HG03520 (cell line): ENCODE measurements around the gene ZBTB7A.

Source experiments
- ATAC-seq: cut with Tn5 transposase; IDR thresholded peaks from one replicate; pipeline ENCODE4 v1.9.1; 2021; ENCODE audit warnings: mild to moderate bottlenecking, moderate library complexity; ENCODE audit not compliant: unreplicated experiment

The ZBTB7A gene

GRCh38 chr19:4069331-4069959 is 2.7 kb upstream of the ZBTB7A start:
- ATAC-seq: no peak

DNA sequence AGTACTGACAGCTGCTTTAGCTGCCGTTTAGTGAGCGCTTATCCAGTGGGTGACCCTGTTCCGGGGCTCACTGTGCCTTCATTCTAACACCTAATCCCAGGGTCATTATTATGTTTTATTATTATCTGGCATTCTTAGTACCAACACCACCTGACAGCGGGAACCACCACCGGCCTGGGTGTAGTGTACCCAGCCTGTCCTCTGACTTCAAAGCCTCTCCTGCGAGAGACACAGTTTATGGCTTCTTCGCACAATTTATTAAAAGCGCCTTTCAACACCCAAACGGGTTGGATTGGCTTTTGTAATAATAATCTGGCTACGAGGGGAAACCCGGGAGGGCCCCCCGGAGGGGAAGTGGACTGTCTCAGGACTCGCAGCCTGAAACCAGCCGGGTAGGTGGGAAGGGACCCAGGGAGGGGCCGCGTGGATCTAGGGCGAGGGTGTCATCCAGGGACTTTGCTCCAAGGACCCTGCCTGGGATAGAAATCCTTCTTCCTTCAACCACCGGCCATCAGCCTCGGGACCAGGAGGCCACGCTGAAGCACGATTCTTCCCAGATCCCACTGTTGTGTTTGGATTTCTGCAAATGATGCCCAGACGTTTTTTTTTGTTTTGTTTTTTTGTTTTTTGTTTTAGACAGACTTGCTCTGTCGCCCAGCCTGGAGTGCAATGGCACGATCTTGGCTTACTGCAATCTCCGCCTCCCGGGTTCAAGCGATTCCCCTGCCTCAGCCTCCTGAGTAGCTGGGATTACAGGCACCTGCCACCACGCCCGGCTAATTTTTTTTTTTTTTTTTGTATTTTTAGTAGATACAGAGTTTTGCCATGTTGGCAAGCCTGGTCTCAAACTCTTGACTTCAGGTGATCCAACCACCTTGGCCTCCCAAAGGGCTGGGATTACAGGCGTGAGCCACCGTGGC is 1.6 kb upstream of the ZBTB7A start:
- ATAC-seq: no peak

- ATAC-seq: no peak
These were observed 822 bp upstream of the ZBTB7A start for GRCh38 chr19:4067396-4068046.

- ATAC-seq: no peak
These were observed 508 bp downstream of the ZBTB7A start for GRCh38 chr19:4066176-4066606.

GRCh38 chr19:4065430-4066175 is 1.1 kb downstream of the ZBTB7A start:
- peak; percentile 75 for ATAC-seq

GRCh38 chr19:4064496-4065260 is 2.0 kb downstream of the ZBTB7A start:
- no peak for ATAC-seq

DNA sequence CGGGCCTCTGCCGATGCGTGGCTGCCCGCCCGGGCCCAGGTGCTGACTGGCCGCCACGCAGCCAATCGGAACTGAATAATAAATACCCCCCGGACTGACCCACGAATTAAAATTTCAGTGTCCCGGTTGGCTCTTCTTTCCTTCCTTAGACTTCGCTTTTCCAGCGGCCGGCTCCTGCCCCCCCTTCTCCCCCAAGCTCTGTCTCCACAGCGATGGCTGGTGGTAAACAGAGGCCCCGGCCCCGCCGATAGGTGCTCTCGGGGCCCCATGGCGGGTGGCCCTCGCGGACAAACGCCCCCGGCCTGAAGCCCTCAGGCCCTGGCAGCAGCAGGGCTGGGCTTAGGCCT is 2.6 kb downstream of the ZBTB7A start:
- no peak for ATAC-seq

DNA sequence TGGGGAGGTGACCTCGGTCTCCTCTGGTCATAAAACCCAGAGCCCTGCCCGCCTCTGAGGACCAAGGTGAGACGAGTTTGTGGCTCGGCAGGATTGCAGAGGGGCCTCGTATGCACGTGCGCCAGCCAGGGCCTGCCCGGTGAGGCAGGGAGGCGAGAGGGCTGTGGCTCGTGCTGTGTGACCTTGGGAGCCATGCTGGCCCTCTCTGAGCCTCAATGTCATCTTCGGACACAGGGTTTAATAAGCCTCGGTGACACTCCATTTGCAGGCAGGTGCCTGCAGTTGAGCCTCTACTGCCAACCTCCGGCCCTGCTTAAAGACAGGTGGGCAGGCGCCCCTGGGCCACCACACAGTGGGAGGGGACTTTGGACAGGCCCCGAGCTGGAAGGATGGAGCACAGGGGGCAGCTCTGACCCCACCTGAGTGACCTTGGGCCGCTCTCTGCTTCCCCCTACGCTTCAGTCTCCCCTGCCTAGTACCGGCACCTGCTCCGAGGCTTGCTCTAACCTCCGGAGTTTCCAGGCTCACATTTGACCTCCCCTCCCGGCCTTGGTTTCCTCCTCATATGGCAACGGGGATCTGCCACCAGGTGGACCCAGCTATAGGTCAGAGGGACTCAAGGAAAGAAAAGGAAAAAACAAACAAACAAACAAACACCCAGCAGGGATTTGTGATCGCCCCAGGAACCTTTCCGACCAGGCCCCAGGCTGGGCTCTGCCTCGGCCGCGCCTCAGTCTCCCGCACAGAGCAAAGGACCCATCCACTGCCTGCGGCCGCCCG is 3.1 kb downstream of the ZBTB7A start:
- no peak for ATAC-seq

- no peak for ATAC-seq
These were observed 4.0 kb downstream of the ZBTB7A start for GRCh38 chr19:4062419-4063368.

GRCh38 chr19:4061683-4062418 is 4.8 kb downstream of the ZBTB7A start:
- no peak for ATAC-seq

DNA sequence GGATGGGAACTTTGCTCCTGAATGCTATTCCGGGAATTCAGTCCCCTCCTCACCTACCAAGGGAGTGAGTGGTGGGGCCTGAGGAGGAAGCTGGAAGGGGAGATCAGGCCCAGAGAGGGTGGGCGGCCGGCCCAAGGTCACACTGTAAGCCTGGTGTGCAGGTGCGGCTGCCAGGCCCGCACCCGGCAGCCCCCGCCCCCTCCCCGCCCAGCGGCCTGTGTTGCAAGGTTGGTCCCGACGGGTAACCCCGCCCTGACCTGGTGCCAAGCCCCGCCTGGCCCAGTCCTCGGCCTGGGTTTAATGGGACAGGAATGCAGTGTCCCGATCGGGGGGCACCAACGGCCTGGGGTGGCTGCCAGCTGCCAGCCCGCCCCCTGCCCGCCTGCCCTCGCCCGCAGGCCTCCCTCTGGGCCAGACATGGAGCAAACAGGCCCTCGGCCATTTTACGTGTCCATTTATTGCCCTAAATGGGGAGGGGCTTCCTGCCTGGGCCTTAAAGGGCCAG is 5.5 kb downstream of the ZBTB7A start:
- ATAC-seq: no peak

DNA sequence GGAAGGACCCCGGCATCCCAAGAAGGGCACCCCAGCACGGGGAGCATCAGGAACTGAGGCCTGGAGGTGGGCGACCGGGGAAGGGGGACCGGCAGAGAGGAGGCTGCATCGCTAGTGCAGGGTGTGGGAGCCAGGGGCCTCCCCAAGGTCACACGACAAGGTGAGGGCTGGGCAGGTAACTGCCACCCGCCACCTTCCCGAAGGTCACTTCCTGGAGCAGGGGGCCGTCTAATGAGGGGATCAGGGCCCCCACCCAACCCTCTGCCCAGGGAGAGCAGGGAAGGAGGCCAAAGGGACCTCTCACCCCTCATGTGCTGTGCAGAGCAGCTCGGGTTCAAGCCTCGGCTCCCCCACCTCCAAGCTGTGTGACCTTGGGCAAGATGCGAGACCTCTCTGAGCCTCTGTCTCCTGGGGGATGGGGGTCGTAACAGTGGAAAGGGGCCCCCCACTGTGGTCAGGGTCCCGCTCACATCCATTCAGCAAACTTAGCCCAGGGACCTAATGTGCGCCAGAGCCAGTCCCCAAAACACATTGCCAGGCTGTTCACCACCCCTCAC is 6.0 kb downstream of the ZBTB7A start:
- no peak for ATAC-seq

- no peak for ATAC-seq
These were observed 6.6 kb downstream of the ZBTB7A start for GRCh38 chr19:4059891-4060620.

DNA sequence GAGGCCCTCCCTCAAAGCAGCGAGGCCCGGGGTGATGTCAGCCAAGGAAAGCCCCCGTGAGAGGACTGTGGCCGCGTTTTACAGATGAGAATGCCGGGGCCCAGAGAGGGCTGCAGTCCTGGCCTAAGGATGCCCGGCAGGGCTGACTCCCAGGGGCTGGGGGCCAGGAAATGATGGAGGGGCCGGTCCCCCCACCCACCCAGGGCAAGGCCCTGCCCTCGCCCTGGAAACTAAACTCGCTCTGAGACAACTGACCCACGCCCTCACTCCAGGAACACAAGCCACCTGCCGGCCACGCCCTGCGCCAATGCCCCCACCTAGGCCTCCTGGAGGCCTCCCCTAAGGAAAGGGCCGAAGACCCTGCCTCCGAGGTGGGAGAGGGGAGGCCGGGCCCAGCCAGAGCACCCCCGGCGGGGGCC is 7.2 kb downstream of the ZBTB7A start:
- no peak for ATAC-seq

- no peak for ATAC-seq
These were observed 7.8 kb downstream of the ZBTB7A start for GRCh38 chr19:4058693-4059452.
